A549 (cell line): ENCODE data around the gene TSACC. TPM values are rescaled to one million over a fixed set of nuclear protein-coding genes. Genes with fewer than 3 reads are reported as not detected.
"Not testable (repeated sequence)": the region's sequence is repeated elsewhere in the genome, so short reads cannot be mapped to it uniquely, and the experiment has no call there.

Experiments used
- ATAC-seq, 2 experiments: fragments of 200-7000 bp in 1 of 2; fragments of >200 bp in 1 of 2; cut with Nextera tagmentation in 1 of 2; cut with Tn5 transposase in 1 of 2; 3 replicates each; pipeline versions ENCODE4 v1.8.0 to v1.9.1; 2018 to 2020; ENCODE audit warnings: mild to moderate bottlenecking in 1 of 2, moderate library complexity in 1 of 2
- CTCF ChIA-PET: fragments of 300-600 bp; sonication (Branson Sonifier 250); formaldehyde crosslinking; extraction: SDS; loops from one replicate; lab custom pipeline; 2021; ENCODE audit warnings: antibody characterized with exemption, inconsistent platforms; lab: Yijun Ruan, JAX
- POLR2A ChIA-PET: fragments of 350-600 bp; formaldehyde crosslinking; extraction: SDS; loops from one replicate; lab custom pipeline; 2021; ENCODE audit warnings: antibody characterized with exemption, inconsistent platforms; lab: Yijun Ruan, JAX
- DNase-seq, 2 experiments: peaks; one replicate each; pipeline versions ENCODE4 v3.0.0 to v3.0.0-alpha.2; 2011 to 2016; ENCODE audit warnings: low read depth in 1 of 2, low spot score in 1 of 2
- FAIRE-seq: peaks from 2 replicates; lab custom pipeline; 2011; peaks lifted over from hg19 to GRCh38; lab: Jason Lieb, UNC
- H3K27ac ChIP-seq, 2 experiments: fragments of >200 bp; sonication (Bioruptor Twin); formaldehyde crosslinking; 3 replicates each; pipeline ENCODE4 v1.5.1; 2016 to 2017
- H3K4me1 ChIP-seq: fragments of >200 bp; sonication (Bioruptor Twin); formaldehyde crosslinking; 3 replicates; pipeline ENCODE4 v1.6.1; 2016
- H3K4me2 ChIP-seq: fragments of >200 bp; sonication (Bioruptor Twin); formaldehyde crosslinking; 3 replicates; pipeline ENCODE4 v1.6.1; 2016
- H3K4me3 ChIP-seq: fragments of >200 bp; sonication (Bioruptor Twin); formaldehyde crosslinking; 3 replicates; pipeline ENCODE4 v1.5.1; 2016
- H3K9me3 ChIP-seq: fragments of >200 bp; sonication (Bioruptor Twin); formaldehyde crosslinking; 3 replicates; pipeline ENCODE4 v1.6.1; 2016
- BHLHE40 ChIP-seq: IDR thresholded peaks from 2 replicates; pipeline ENCODE4 v1.6.1; 2012; ENCODE audit warnings: low read depth, low read length, inconsistent platforms
- CEBPB ChIP-seq, 2 experiments: fragments of >200 bp in 1 of 2; sonication (Bioruptor Twin) in 1 of 2; formaldehyde crosslinking in 1 of 2; IDR thresholded peaks; 2 replicates each; pipeline ENCODE4 v1.6.1; 2012 to 2016
- CHD2 ChIP-seq: fragments of 150-350 bp; IDR thresholded peaks from 2 replicates; pipeline ENCODE4 v1.6.1; 2014; ENCODE audit warnings: low read length; ENCODE audit not compliant: partially characterized antibody
- CHD4 ChIP-seq: fragments of 200-600 bp; sonication (generic); IDR thresholded peaks from 2 replicates; pipeline ENCODE4 v1.6.1; 2016; ENCODE audit warnings: antibody characterized with exemption, mild to moderate bottlenecking, borderline replicate concordance
- HOXB13 ChIP-seq: fragments of 250-450 bp; sonication (Bioruptor Pico); IDR thresholded peaks from 2 replicates; pipeline ENCODE4 v1.5.0; 2020; ENCODE audit warnings: low read depth, mild to moderate bottlenecking, moderate library complexity
- JUNB ChIP-seq: fragments of >200 bp; sonication (Bioruptor Twin); formaldehyde crosslinking; IDR thresholded peaks from 2 replicates; pipeline ENCODE4 v1.6.1; 2016
- MYC ChIP-seq: IDR thresholded peaks from 2 replicates; pipeline ENCODE4 v1.6.1; 2012; ENCODE audit warnings: mild to moderate bottlenecking, inconsistent platforms, low read length, improper control_type of control experiment, borderline replicate concordance
- NPAS2 ChIP-seq: fragments of 250-450 bp; sonication (Bioruptor Pico); IDR thresholded peaks from 2 replicates; pipeline ENCODE4 v1.8.0; 2022; ENCODE audit warnings: mild to moderate bottlenecking, moderate library complexity, borderline replicate concordance
- POLR2A ChIP-seq: IDR thresholded peaks from 2 replicates; pipeline ENCODE4 v1.6.1; 2012; ENCODE audit warnings: mild to moderate bottlenecking, low read length
- SREBF2 ChIP-seq: fragments of 450-650 bp; IDR thresholded peaks from 2 replicates; pipeline ENCODE4 v1.6.1; 2014; ENCODE audit warnings: mild to moderate bottlenecking, moderate library complexity
- USF2 ChIP-seq: fragments of 450-650 bp; IDR thresholded peaks from 2 replicates; pipeline ENCODE4 v1.6.1; 2014; ENCODE audit warnings: antibody characterized with exemption
- ZFP36 ChIP-seq: fragments of 450-650 bp; IDR thresholded peaks from 2 replicates; pipeline ENCODE4 v1.6.1; 2014; ENCODE audit warnings: borderline replicate concordance; ENCODE audit not compliant: partially characterized antibody
- WGBS: methylation state at CpG from one replicate; pipeline ENCODE4 v1.1.6; 2017; ENCODE audit errors: missing lambda C conversion rate; 5-methylcytosine and 5-hydroxymethylcytosine counted together
- polyA plus RNA-seq, 4 experiments: library from polyadenylated mRNA; depleted of rRNA in 3 of 4; stranded (reverse); fragments of >200 nt; fragmentation: RNase III in 1 of 4; extraction: RNeasy Plus Mini Kit Qiagen cat#74134 plus additional on column Dnase treatment in 1 of 4; gene quantifications; 2 replicates in 3 of 4; 3 replicates in 1 of 4; pipeline ENCODE4 v1.2.3, GENCODE V29; 2011 to 2017

Gene TSACC
- polyA plus RNA-seq, 2 of the 4 experiments (the other 2 are of a cell fraction): 2.6 to 3.9 TPM

DNA sequence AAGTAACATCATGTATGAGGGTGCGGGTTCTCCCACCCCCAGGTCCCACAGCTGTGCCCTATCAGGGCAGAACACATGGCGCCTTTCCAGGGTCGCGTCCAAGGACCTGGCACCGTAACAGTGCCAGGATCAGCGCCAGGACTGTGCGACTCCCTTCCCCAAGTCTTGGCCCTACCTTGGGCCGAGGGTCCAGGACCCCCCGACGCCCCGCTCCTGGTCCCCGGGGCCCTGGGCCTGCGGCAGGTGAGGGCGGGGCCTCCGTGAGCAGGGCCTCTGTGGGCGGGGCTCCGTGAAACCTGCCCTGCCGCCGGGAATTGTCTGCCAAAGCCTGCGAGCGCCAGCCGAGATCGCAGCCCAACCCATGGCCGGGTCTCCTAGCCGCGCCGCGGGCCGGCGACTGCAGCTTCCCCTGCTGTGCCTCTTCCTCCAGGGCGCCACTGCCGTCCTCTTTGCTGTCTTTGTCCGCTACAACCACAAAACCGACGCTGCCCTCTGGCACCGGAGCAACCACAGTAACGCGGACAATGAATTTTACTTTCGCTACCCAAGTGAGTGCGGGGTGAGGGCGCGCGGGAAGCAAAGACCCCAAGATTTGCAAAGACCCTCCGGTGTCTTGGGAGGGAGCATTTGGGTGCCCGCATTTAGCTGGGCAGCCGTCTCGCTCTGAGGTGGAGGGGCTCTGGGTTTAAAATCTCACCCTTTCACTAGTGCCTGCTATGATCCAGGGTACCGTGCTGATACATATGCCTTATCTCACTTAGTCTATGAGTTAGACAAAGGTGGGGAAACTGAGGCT, 30.8 kb downstream of the TSACC start, which contains the start of gene RHBG:
Gene RHBG (plus strand): TSS at position 323 of the 796 bp plus-strand sequence. CDS start 39 bp downstream, at position 362.
- Histone ChIP-seq H3K4me2 (peak within 1 kb of the TSS; percentile 74), H3K9me3 (no peaks in the 10 kb centered on the region), H3K4me1 (peaks cover 28% of the 10 kb centered on the region), H3K4me3 (peak within 1 kb of the TSS; percentile 32; the same call in 2 of the 3 replicates), H3K27ac (peak within 1 kb of the TSS in 1 of 2 experiments; percentile 62; a peak in 3 of 6 replicates)
- no peak for TF ChIP-seq CHD4
- POLR2A ChIA-PET: no interaction called here
- FAIRE-seq (no peak), ATAC-seq (peak in 1 of 2 experiments; percentile 42; a peak in 3 of 6 replicates), DNase-seq (no peak)
- CTCF ChIA-PET: interaction anchor here (1.7 to 31.5 kb wide), 4 partner anchors 9 to 79 kb away, joined by 4 to 543 read pairs (median 214); no protein-coding TSS in a partner anchor
- 55% methylated on average over 31 of the region's 48 CpGs for WGBS

DNA sequence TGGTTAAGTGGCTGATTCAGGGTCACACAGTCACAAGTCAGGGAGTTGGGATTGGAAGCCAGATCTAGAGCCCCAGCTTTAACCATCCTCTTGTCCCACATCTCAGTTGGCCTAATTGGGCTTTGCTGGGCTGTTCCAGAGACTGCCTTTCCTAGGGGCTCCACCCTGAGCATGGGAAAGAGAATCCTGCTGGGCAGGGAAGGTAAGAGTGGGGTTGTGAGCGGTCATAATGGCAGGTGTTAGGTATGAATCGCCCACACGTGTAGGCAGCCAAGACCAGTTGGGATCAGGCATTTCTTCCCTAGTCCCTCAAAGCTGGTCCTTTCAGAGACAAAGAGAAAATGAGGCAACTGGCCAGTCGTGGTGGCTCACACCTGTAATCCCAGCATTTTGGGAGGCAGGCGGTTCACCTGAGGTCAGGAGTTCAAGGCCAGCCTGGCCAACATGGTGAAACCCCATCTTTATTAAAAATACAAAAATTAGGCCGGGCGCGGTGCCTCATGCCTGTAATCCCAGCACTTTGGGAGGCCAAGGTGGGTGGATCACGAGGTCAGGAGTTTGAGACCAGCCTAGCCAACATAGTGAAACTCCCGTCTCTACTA, 31.5 kb downstream of the TSACC start:
- POLR2A ChIA-PET: not testable (repeated sequence)

DNA sequence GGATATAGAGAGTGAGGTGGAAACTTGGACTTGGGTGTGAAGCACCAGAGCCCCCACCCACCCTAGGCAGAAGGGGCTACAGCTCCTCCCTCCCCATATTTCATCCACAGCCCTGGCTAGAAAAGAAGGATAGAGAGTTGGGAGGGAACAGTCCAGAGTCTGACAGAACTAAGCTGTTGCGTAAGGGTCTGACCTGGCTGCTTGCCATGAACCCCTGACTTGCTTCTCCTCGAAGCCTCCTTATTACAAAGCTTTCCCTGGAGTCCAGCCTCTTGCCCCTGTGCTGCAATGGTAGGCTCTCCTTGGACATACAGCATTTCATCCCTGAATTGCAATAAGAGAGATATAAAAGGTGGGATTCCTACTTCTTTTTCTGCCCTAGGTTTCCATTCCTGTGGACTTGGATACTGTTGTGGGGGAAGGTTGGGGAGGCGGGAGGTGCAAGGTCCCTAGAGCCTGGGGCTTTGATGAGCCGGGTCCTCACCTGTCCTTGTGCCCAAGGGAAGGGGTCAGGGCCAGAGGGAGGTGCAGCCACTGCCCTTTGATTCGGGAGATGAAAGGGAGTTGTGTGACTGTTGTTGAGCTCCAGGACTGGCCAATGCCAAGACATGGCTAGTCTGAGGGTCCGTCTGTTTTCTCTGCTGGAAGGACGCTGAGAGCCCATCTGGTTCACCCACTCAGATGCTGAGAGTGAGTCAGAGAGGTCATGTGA, 33.4 kb downstream of the TSACC start:
- 0 out of 3 replicates have a peak overlapping the region, but pooled peaks have one; percentile 15 for H3K4me2 ChIP-seq
- POLR2A ChIA-PET: no interaction called here

More for the DNA sequence above, 31.5 kb downstream of the TSACC start:
- H3K27ac ChIP-seq, H3K9me3 ChIP-seq, ATAC-seq, H3K4me3 ChIP-seq, DNase-seq, FAIRE-seq: not testable (repeated sequence)
- 90% methylated on average over 10 of the region's 10 CpGs for WGBS
- Histone ChIP-seq H3K4me2 (peak overlapping the region; percentile 74; the same call in 2 of the 3 replicates), H3K4me1 (peaks cover 28% of the 10 kb centered on the region)
- CTCF ChIA-PET: interaction anchor here (2.0 to 31.5 kb wide), 4 partner anchors 11 to 78 kb away, joined by 9 to 543 read pairs (median 214); no protein-coding TSS in a partner anchor

GRCh38 chr1:156372265-156372586, 33.9 kb downstream of the TSACC start:
- TF ChIP-seq SREBF2: no peak
- no peak for TF ChIP-seq NPAS2
- TF ChIP-seq HOXB13 (CRISPR knock-in tag): no peak
- no peak for TF ChIP-seq BHLHE40
- peak; percentile 62; the same call in 1 of the 2 replicates for TF ChIP-seq USF2
- no peak for TF ChIP-seq POLR2A
- ChIA-PET POLR2A (interaction anchor here (0.5 kb wide), 1 partner anchor 231 kb away, joined by 3 read pairs; no protein-coding TSS in a partner anchor), CTCF (interaction anchor here (1.3 to 31.5 kb wide), 8 partner anchors 9 to 236 kb away, joined by 3 to 543 read pairs (median 6); no protein-coding TSS in a partner anchor)
- 0 out of 3 replicates have a peak overlapping the region, but pooled peaks have one; percentile 15 for H3K4me2 ChIP-seq
- ATAC-seq (peak; percentile 19 to 30; a peak in 2 of 6 replicates), DNase-seq (no peak), FAIRE-seq (no peak)
- H3K4me3 ChIP-seq: no peak overlapping the region
- no peaks in the 10 kb centered on the region for H3K9me3 ChIP-seq
- H3K27ac ChIP-seq: no peak overlapping the region
- peaks cover 38% of the 10 kb centered on the region for H3K4me1 ChIP-seq

More for the DNA sequence above, 33.4 kb downstream of the TSACC start:
- 0 out of 6 replicates have a peak, but pooled peaks of 1 of the 2 experiments have one; percentile 4 for ATAC-seq
- H3K4me3 ChIP-seq: no peak overlapping the region
- no peaks in the 10 kb centered on the region for H3K9me3 ChIP-seq
- peaks cover 38% of the 10 kb centered on the region for H3K4me1 ChIP-seq
- TF ChIP-seq CEBPB (IDR thresholded peaks at IDR 0.05) (peak; percentile 59 to 68), MYC (no peak)
- TF ChIP-seq, all 56 proteins: peak for 1
- WGBS: 38% methylated on average over 7 of the region's 7 CpGs
- H3K27ac ChIP-seq: peak overlapping the region in 1 of 2 experiments; percentile 30; a peak in 1 of 6 replicates
- FAIRE-seq (no peak), DNase-seq (no peak)
- CTCF ChIA-PET: interaction anchor here (0.5 to 31.5 kb wide), 11 partner anchors 9 to 354 kb away, joined by 3 to 543 read pairs (median 5); no protein-coding TSS in a partner anchor

GRCh38 chr1:156372876-156373275, 34.5 kb downstream of the TSACC start:
- Histone ChIP-seq H3K9me3 (no peaks in the 10 kb centered on the region), H3K4me2 (no peak overlapping the region), H3K4me3 (no peak overlapping the region), H3K4me1 (peaks cover 35% of the 10 kb centered on the region), H3K27ac (no peak overlapping the region)
- WGBS: 57% methylated on average over 4 of the region's 4 CpGs
- DNase-seq (no peak), ATAC-seq (no peak), FAIRE-seq (no peak)
- no peak for TF ChIP-seq ZFP36
- TF ChIP-seq CHD2: no peak
- TF ChIP-seq JUNB: no peak
- POLR2A ChIA-PET: interaction anchor here (0.5 kb wide), 1 partner anchor 230 kb away, joined by 3 read pairs; no protein-coding TSS in a partner anchor
- CTCF ChIA-PET: interaction anchor here (1.2 to 31.5 kb wide), 8 partner anchors 8 to 235 kb away, joined by 3 to 543 read pairs (median 6); no protein-coding TSS in a partner anchor
